RWPE1 (cell line): ENCODE measurements around the gene PPIL1.

Experiments used
- CTCF ChIA-PET: fragments of 350-600 bp; sonication (Branson Sonifier 250); formaldehyde crosslinking; extraction: SDS; loops from one replicate; lab custom pipeline; 2021; lab: Yijun Ruan, JAX
- POLR2A ChIA-PET: fragments of 400-600 bp; formaldehyde crosslinking; extraction: SDS; loops from one replicate; lab custom pipeline; 2020; ENCODE audit warnings: antibody characterized with exemption; ENCODE audit not compliant: low non-redundant PET; lab: Yijun Ruan, JAX
- DNase-seq: peaks from one replicate; pipeline ENCODE4 v3.0.0; 2012; ENCODE audit warnings: low spot score
- H3K27ac ChIP-seq: fragments of 450-650 bp; 2 replicates; pipeline ENCODE4 v1.5.1; 2017
- TF ChIP-seq, protein P1 (sequence below): fragments of 450-650 bp; conservative IDR thresholded peaks from 2 replicates; pipeline ENCODE4 v1.5.1; 2017; ENCODE audit warnings: low read depth, mild to moderate bottlenecking

Gene PPIL1

DNA sequence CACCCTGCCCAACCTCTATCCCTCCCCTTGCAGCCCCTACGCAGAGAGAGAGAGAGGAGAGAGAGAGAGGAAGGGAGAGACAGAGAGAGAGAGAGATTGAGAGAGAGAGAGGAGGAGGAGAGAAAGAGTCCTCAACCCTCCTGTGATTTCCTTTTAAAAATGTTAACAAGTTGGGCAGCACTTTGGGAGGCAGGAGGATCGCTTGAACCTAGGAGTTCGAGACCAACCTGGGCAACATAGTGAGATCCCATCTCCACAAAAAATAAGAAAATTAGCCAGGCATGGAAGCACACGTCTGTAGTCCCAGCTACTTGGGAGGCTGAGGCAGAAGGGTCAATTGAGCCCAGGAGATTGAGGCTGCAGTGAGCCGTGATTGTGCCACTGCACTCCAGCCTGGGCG lies 65.4 kb downstream of the PPIL1 start:
- no peak overlapping the region for H3K27ac ChIP-seq
- ChIA-PET POLR2A (no interaction called here), CTCF (interaction anchor here (0.6 to 1.4 kb wide), 2 partner anchors 42 to 453 kb away, joined by 3 to 7 read pairs; no protein-coding TSS in a partner anchor)
- DNase-seq: no peak
- TF ChIP-seq, protein P1, sequence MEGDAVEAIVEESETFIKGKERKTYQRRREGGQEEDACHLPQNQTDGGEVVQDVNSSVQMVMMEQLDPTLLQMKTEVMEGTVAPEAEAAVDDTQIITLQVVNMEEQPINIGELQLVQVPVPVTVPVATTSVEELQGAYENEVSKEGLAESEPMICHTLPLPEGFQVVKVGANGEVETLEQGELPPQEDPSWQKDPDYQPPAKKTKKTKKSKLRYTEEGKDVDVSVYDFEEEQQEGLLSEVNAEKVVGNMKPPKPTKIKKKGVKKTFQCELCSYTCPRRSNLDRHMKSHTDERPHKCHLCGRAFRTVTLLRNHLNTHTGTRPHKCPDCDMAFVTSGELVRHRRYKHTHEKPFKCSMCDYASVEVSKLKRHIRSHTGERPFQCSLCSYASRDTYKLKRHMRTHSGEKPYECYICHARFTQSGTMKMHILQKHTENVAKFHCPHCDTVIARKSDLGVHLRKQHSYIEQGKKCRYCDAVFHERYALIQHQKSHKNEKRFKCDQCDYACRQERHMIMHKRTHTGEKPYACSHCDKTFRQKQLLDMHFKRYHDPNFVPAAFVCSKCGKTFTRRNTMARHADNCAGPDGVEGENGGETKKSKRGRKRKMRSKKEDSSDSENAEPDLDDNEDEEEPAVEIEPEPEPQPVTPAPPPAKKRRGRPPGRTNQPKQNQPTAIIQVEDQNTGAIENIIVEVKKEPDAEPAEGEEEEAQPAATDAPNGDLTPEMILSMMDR: no peak

DNA sequence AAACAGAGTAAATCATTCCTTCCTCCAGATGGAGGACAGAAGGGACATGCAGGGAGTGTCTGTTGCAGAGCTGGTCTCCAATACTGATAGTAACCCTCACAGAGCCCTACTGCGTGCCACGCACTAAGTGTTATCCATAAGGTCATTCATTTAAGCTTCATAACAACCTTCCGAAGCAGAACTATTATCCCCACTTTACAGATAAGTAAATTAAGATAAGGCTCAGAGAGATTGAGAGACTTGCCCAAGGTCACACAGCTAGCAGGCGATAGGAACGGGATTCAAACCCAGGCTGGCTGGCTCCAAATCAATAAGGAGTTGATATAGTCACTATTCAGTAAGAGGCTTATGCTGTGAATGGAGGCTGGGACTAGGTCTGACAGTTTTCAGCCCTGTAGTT lies 66.0 kb downstream of the PPIL1 start:
- ChIA-PET POLR2A (no interaction called here), CTCF (no interaction called here)

DNA sequence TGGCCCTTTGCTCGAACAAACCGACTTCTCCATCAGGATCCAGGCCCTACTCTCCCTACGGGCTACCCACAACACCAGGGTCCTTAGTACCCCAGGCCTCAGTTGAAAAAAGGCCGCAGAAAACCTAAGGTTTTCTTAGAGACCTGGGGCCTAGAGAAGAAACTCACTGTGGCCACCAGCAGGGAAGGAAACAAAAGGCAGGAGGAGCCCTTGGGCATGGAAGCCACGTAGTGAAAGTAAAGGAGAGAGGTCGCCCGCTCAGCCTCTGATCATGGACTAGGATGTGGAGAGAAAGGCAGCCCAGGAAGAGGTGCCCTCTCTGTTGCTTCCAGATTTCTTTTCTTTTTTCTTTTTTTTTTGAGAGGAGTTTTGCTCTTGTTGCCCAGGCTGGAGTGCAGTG lies 66.9 kb downstream of the PPIL1 start:
- ChIA-PET POLR2A (no interaction called here), CTCF (no interaction called here)
- no peak for DNase-seq
- no peak overlapping the region for H3K27ac ChIP-seq
- TF ChIP-seq, protein P1: no peak

More for the DNA sequence above, 66.0 kb downstream of the PPIL1 start:
- TF ChIP-seq, protein P1: no peak
- no peak for DNase-seq
- no peak overlapping the region for H3K27ac ChIP-seq

DNA sequence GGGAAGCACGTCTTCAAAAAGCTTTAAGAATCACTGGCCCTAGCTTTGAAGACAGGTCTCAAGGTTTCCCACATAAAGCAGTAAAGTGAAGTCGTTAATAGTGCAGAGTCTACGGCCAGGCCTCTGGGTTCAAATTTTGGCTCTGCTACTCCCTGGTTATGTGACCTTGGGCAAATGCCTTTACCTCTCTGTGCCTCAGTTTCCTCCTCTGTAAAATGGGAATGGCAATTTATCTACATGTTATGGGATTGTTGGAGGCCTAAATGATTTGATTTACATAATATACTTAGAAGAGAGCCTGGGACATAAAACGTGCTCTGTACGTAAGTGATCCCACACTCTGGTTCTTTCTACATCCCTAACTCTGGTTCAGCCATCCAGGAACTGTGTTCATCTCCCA lies 67.5 kb downstream of the PPIL1 start:
- H3K27ac ChIP-seq: no peak overlapping the region
- ChIA-PET CTCF (no interaction called here), POLR2A (no interaction called here)
- DNase-seq: no peak
- TF ChIP-seq, protein P1: no peak

DNA sequence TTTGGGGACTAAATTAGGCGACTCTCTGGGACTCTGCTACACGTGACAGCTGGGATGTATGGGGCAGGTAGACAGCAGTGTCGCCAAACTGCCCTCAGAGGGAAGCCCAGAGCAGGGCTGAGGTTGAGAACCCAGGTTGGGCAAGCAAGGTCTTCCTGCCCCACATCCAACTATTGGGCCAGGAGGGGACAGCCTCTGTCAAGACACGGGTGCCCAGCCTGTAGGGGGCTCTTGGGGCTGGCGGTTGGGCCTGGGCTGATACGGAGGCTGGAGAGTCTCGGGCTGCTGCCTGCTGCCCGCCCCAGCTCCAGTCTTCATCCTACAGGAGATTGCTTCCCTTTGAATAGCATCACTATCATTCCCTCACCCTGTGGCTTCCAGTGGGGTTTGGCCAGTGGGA lies 68.7 kb downstream of the PPIL1 start:
- no peak overlapping the region for H3K27ac ChIP-seq
- no peak for DNase-seq
- CTCF ChIA-PET: no interaction called here
- POLR2A ChIA-PET: interaction anchor here (0.6 kb wide), 1 partner anchor 388 kb away, joined by 3 read pairs; no protein-coding TSS in a partner anchor
- TF ChIP-seq, protein P1: no peak

DNA sequence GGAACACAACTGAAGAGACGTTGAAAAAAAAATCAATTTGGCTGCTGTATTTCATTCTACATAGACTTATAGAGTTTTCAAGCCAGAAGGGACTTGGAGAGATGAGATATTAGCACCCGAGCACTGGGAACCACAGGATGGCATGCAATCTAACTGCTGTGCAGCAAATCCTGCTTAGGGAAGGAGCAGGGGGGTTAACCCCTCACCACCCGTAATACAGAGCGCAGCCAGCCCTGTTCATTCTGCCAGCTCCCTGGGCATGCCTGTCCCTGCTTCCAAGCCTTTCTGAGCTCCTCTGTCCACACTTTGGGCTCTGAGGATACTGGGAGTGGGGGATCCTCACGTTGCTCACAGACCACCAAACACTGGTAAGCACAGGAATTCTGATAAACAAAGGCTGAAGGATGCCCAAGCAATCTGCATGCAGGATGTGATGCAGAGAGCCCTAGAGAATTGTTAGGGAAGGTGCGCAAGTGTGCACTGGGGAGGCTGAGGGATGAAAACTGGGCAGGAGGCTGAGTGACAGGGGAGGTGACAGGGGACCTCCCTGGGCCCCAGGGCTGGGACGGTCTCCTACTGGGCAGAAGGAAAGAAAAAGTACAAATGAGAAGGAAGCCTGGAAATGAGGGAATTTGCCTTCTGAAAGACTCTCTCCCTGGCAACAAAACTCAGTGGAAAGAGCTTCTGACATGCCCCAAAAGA lies 69.4 kb downstream of the PPIL1 start:
- CTCF ChIA-PET: interaction anchor here (0.6 kb wide), 1 partner anchor 77 kb away, joined by 4 read pairs; no protein-coding TSS in a partner anchor
- TF ChIP-seq, protein P1: no peak
- no peak overlapping the region for H3K27ac ChIP-seq
- no peak for DNase-seq
- POLR2A ChIA-PET: no interaction called here
